ENCODE results near the gene TMEM184B. TPM values are rescaled to one million over a fixed set of nuclear protein-coding genes. Genes with fewer than 3 reads are reported as not detected.

Gene TMEM184B
- total and polyA plus RNA-seq, 12 donors, result 20.8 to 51.6 (median 42.3) TPM

DNA sequence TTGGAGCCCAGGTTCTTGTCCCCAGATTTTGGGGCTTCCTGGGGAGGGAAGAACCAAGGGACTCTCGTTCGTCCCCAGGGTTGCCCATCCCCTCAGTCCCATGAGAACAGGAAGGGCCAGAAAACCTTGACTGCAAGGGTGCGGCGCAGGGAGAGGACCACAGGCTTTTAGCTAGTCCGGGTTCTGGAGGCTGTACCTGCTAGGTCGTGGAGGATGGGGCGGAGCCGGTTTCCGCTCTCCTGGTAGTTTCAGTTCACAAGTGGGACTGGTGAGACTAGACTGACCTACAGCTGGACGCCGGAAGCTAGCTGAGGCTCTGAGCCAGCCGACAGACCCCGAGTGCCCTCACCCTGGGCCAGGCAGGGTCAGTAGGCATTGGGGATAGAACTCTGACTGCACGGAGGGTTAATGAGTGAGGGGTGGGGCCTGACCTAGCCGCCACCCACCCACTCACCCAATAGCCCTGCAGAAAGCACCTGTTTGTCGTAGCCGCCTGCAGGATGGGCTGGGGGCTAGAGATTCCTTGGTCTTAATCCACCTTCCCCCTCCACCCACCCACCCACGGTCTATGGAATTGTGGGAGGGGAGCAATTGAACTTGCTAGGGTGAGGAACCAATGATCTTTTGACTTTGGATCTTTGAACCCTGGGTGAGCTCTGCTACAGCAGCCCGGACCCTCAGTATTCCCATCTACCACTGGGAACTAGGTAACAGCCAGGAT, 69.6 kb downstream of the TMEM184B start:
- WGBS, 2 donors, result 15 to 21% methylated on average over 19 of the region's 19 CpGs
- ATAC-seq, result peak in 2 of 8 donors; percentile 7 to 22
- Histone ChIP-seq H3K4me3 (peak overlapping the region; percentile 67 to 97 (median 84)), H3K4me1 (peaks cover 17 to 42% (median 31%) of the 10 kb centered on the region in 9 donors), H3K9me3 (no peaks in the 10 kb centered on the region), H3K27me3 (no peaks in the 10 kb centered on the region), H3K36me3 (peaks cover 0 to 4% (median 0%) of the 10 kb centered on the region in 9 donors), H3K27ac (peak overlapping the region; percentile 94 to 100 (median 99))
- TF ChIP-seq, protein P1, sequence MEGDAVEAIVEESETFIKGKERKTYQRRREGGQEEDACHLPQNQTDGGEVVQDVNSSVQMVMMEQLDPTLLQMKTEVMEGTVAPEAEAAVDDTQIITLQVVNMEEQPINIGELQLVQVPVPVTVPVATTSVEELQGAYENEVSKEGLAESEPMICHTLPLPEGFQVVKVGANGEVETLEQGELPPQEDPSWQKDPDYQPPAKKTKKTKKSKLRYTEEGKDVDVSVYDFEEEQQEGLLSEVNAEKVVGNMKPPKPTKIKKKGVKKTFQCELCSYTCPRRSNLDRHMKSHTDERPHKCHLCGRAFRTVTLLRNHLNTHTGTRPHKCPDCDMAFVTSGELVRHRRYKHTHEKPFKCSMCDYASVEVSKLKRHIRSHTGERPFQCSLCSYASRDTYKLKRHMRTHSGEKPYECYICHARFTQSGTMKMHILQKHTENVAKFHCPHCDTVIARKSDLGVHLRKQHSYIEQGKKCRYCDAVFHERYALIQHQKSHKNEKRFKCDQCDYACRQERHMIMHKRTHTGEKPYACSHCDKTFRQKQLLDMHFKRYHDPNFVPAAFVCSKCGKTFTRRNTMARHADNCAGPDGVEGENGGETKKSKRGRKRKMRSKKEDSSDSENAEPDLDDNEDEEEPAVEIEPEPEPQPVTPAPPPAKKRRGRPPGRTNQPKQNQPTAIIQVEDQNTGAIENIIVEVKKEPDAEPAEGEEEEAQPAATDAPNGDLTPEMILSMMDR (IDR thresholded peaks at IDR 0.05), result no peak
- intact Hi-C loops (cut with DNase I), result loop anchor here in 3 of 10 donors (10.0 kb wide), 2 partner anchors 88 to 112 kb away; partner anchors contain the start of genes CSNK1E (in 2 of the 3) and BAIAP2L2 (in 1 of the 3)
- DNase-seq, result no peak

DNA sequence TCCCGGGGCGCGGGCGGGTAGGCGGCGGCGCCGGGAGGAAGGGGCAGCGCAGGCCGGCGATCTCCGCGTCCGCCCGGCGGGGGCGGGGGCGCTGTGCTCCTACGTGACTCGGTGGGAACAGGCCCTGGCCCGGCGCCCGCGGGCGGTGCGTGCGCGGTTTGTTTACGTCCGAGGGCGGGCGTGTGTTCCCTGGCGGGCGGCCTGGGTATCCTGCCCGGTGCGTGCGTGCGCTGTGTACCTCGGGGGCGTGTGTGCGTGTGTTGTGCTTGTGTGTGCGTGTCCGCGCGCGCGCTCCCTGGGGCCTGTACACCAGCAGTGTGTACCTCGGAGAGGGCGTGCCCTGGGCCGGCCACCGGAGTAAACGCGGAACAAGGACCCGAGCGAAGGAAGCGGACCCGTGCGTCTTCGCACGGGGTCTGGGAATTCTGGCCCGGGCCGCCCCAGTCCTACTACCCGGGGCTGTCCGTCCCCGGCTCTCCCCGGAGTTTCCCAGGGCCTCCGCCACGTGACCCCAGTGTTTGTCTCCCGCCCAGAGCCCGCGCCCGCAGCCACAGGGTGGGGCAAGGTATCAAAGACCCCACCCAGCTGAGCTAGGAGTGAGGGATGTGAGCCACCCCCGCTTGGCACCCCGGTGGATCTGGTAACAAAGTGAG, 70.2 kb downstream of the TMEM184B start:
- WGBS, 2 donors, result 0% methylated on average over 65 to 72 of the region's 74 CpGs
- ATAC-seq (peak; percentile 53 to 75 (median 69)), DNase-seq (peak; percentile 87 to 89)
- peaks cover 0 to 4% (median 0%) of the 10 kb centered on the region in 9 donors for H3K36me3 ChIP-seq
- peaks cover 17 to 42% (median 31%) of the 10 kb centered on the region in 9 donors for H3K4me1 ChIP-seq
- H3K4me3 ChIP-seq, result peak overlapping the region; percentile 67 to 97 (median 84)
- H3K27ac ChIP-seq, result peak overlapping the region; percentile 94 to 100 (median 99)
- TF ChIP-seq, protein P1 (IDR thresholded peaks at IDR 0.05), result peak in 7 of 9 donors; percentile 12 to 46 (median 18)
- intact Hi-C loops (cut with DNase I), result loop anchor here in 3 of 10 donors (10.0 kb wide), 2 partner anchors 88 to 112 kb away; partner anchors contain the start of genes CSNK1E (in 2 of the 3) and BAIAP2L2 (in 1 of the 3)
- H3K9me3 ChIP-seq, result no peaks in the 10 kb centered on the region
- H3K27me3 ChIP-seq, result no peaks in the 10 kb centered on the region

DNA sequence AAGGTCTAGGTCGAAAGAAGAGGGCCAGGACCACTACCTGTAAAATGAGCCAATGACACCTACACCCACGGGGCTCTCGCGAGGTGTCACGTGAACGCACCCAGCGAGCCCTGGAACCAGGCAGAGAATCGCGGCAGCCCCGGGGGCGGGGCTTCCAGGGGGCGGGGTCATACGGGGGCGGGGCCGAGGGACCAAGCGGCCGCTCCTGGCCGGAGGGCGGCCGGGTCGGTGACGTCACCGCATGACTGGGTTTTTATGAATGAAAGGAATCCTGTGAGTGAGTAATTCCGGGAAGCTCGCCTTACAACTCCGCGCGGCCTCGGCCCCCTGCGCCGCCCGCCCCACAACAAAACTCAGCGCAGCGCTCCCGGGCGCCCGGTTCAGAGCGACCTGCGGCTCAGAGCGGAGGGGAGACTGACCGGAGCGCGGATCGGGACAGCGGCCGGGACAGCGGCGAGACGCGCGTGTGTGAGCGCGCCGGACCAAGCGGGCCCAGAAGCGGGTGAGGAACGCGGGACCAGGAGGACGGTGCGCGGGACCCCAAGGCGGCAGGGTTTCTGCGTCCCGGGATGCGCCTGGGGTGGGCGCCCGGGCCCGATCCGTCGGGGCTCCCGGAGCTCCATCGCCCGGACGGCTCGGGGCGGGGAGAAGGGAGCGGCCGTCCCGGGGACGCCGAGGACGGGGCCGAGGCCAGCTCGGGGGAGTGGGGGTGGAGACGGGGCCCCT, 70.9 kb downstream of the TMEM184B start, which contains the start of gene MAFF:
Gene MAFF (plus strand): TSS at position 284 of the 726 bp plus-strand sequence. CDS start 11,860 bp downstream, outside the sequence.
- Histone ChIP-seq H3K27me3 (no peaks in the 10 kb centered on the region), H3K36me3 (peaks cover 0 to 4% (median 0%) of the 10 kb centered on the region in 9 donors), H3K4me3 (peak within 1 kb of the TSS; percentile 67 to 97 (median 84)), H3K9me3 (no peaks in the 10 kb centered on the region), H3K27ac (peak within 1 kb of the TSS; percentile 94 to 100 (median 99)), H3K4me1 (peaks cover 17 to 42% (median 31%) of the 10 kb centered on the region in 9 donors)
- DNase-seq (peak; percentile 95 to 96), ATAC-seq (peak; percentile 81 to 90 (median 87))
- TF ChIP-seq, protein P1 (IDR thresholded peaks at IDR 0.05), result no peak
- intact Hi-C loops (cut with DNase I), result loop anchor here in 3 of 10 donors (1.0 to 10.0 kb wide), 4 partner anchors 21 to 113 kb away; partner anchors contain the start of genes CSNK1E (in 2 of the 3), PLA2G6 (in 2 of the 3) and BAIAP2L2 (in 1 of the 3)
- WGBS, 2 donors, result 0 to 1% methylated on average over 73 to 83 of the region's 85 CpGs
